Cardiac muscle cell (in vitro differentiated cells and primary cell): Measurements from ENCODE around the gene TRMU. TPM values are rescaled to one million over a fixed set of nuclear protein-coding genes. Genes with fewer than 3 reads are reported as not detected.

ENCODE experiments used
- DNase-seq, 2 donors: peaks; one replicate each; pipeline versions ENCODE4 v3.0.0 to v3.0.0-alpha.2; 2010 to 2017; ENCODE audit warnings: low read depth in 1 of 2, low spot score in 1 of 2
- H3K27ac ChIP-seq: fragments of 200-600 bp; sonication (generic); 2 replicates; pipeline ENCODE4 v1.5.1; 2016
- H3K27me3 ChIP-seq: fragments of 200-600 bp; sonication (generic); 2 replicates; pipeline ENCODE4 v1.6.0; 2016; ENCODE audit warnings: control low read depth
- H3K36me3 ChIP-seq: fragments of 200-600 bp; sonication (generic); 2 replicates; pipeline ENCODE4 v1.5.1; 2016; ENCODE audit warnings: control low read depth
- H3K4me1 ChIP-seq: fragments of 200-600 bp; sonication (generic); 2 replicates; pipeline ENCODE4 v1.8.1; 2017; ENCODE audit warnings: low read depth, mild to moderate bottlenecking, mixed run types
- H3K4me3 ChIP-seq: fragments of 200-600 bp; sonication (generic); 2 replicates; pipeline ENCODE4 v1.5.1; 2016; ENCODE audit warnings: mild to moderate bottlenecking
- H3K9me3 ChIP-seq: fragments of 200-600 bp; sonication (generic); 2 replicates; pipeline ENCODE4 v1.5.1; 2017; ENCODE audit warnings: low read depth, mild to moderate bottlenecking, control low read depth
- CTCF ChIP-seq: IDR thresholded peaks from 2 replicates; pipeline ENCODE4 v1.5.1; 2012; ENCODE audit warnings: low read depth, mild to moderate bottlenecking, low read length
- polyA plus RNA-seq: library from polyadenylated mRNA; unstranded; fragments of >200 nt; fragmentation: Nextera tagmentation; extraction: Ambion mirVana; gene quantifications from 2 replicates; pipeline ENCODE4 v1.2.1, GENCODE V29; 2016
- total RNA-seq: library from RNA; depleted of rRNA; stranded (reverse); fragments of >200 nt; gene quantifications from 2 replicates; pipeline ENCODE4 v1.2.3, GENCODE V29; 2016

TRMU gene
- total and polyA plus RNA-seq, 2 experiments from 2014 or later: 127 to 130 TPM

GRCh38 chr22:46355996-46356471 is 20.5 kb downstream of the TRMU start:
- no peak overlapping the region for H3K4me3 ChIP-seq
- H3K9me3 ChIP-seq: no peaks in the 10 kb centered on the region
- H3K4me1 ChIP-seq: no peaks in the 10 kb centered on the region
- no peak for TF ChIP-seq CTCF
- no peak overlapping the region for H3K27ac ChIP-seq
- no peaks in the 10 kb centered on the region for H3K27me3 ChIP-seq
- peaks cover 27% of the 10 kb centered on the region for H3K36me3 ChIP-seq
- no peak for DNase-seq

GRCh38 chr22:46356496-46357480 is 21.3 kb downstream of the TRMU start:
- Histone ChIP-seq H3K27me3 (no peaks in the 10 kb centered on the region), H3K9me3 (no peaks in the 10 kb centered on the region), H3K4me3 (no peak overlapping the region), H3K4me1 (no peaks in the 10 kb centered on the region), H3K36me3 (peaks cover 27% of the 10 kb centered on the region), H3K27ac (peak overlapping the region; percentile 54)
- TF ChIP-seq CTCF: no peak
- DNase-seq: no peak

GRCh38 chr22:46357711-46358520 is 22.4 kb downstream of the TRMU start:
- Histone ChIP-seq H3K9me3 (no peaks in the 10 kb centered on the region), H3K4me1 (no peaks in the 10 kb centered on the region), H3K4me3 (no peak overlapping the region), H3K27ac (peak overlapping the region; percentile 54), H3K27me3 (no peaks in the 10 kb centered on the region), H3K36me3 (peaks cover 22% of the 10 kb centered on the region)
- DNase-seq: no peak
- no peak for TF ChIP-seq CTCF

- H3K27ac ChIP-seq: peak overlapping the region; percentile 54
- TF ChIP-seq CTCF: no peak
- no peak for DNase-seq
- H3K27me3 ChIP-seq: no peaks in the 10 kb centered on the region
- peaks cover 16% of the 10 kb centered on the region for H3K36me3 ChIP-seq
- H3K9me3 ChIP-seq: no peaks in the 10 kb centered on the region
- no peaks in the 10 kb centered on the region for H3K4me1 ChIP-seq
- H3K4me3 ChIP-seq: no peak overlapping the region
Measured at GRCh38 chr22:46358766-46359165, 23.3 kb downstream of the TRMU start.

GRCh38 chr22:46359362-46359761 is 23.8 kb downstream of the TRMU start:
- TF ChIP-seq CTCF: no peak
- no peaks in the 10 kb centered on the region for H3K9me3 ChIP-seq
- H3K4me1 ChIP-seq: no peaks in the 10 kb centered on the region
- H3K27me3 ChIP-seq: no peaks in the 10 kb centered on the region
- H3K4me3 ChIP-seq: no peak overlapping the region
- H3K27ac ChIP-seq: peak overlapping the region; percentile 62
- H3K36me3 ChIP-seq: peaks cover 13% of the 10 kb centered on the region
- DNase-seq: no peak
